Suprapubic skin (tissue), 4 donors: Measurements from ENCODE around the gene PROX1. TPM values are rescaled to one million over a fixed set of nuclear protein-coding genes. Genes with fewer than 3 reads are reported as not detected.
A peak's percentile ranks its signal among the peaks of the same experiment; 100 is the strongest.

Experiments
- DNase-seq, 2 donors: peaks; one replicate each; pipeline ENCODE4 v3.0.0-alpha.2; 2019; ENCODE audit warnings: low spot score in 2 of 2
- H3K27ac ChIP-seq: fragments of 200-600 bp; sonication (generic); one replicate; pipeline ENCODE4 v1.5.1; 2019
- H3K27me3 ChIP-seq: fragments of 200-600 bp; sonication (generic); one replicate; pipeline ENCODE4 v1.5.1; 2019
- H3K36me3 ChIP-seq: fragments of 200-600 bp; sonication (generic); one replicate; pipeline ENCODE4 v1.5.1; 2019
- H3K4me1 ChIP-seq: fragments of 200-600 bp; sonication (generic); one replicate; pipeline ENCODE4 v1.5.1; 2019
- H3K4me3 ChIP-seq: fragments of 200-600 bp; sonication (generic); one replicate; pipeline ENCODE4 v1.5.1; 2019; ENCODE audit warnings: mild to moderate bottlenecking
- H3K9me3 ChIP-seq: fragments of 200-600 bp; sonication (generic); one replicate; pipeline ENCODE4 v1.5.1; 2019
- EP300 ChIP-seq: sonication (generic); formaldehyde crosslinking; IDR thresholded peaks from one replicate; pipeline ENCODE4 v1.6.1; 2017; ENCODE audit warnings: antibody characterized with exemption
- POLR2A ChIP-seq, 2 donors: fragments of 450-650 bp; IDR thresholded peaks; one replicate each; pipeline ENCODE4 v1.6.1; 2017; ENCODE audit warnings: antibody characterized with exemption in 2 of 2, mild to moderate bottlenecking in 2 of 2, moderate library complexity in 2 of 2
- POLR2AphosphoS5 ChIP-seq, 3 donors: sonication (generic); formaldehyde crosslinking; IDR thresholded peaks; one replicate each; pipeline ENCODE4 v1.6.1; 2017; ENCODE audit warnings: antibody characterized with exemption in 3 of 3
- WGBS: methylation state at CpG from one replicate; pipeline ENCODE4 v1.1.5; 2018; 5-methylcytosine and 5-hydroxymethylcytosine counted together
- total RNA-seq, 4 donors: library from RNA; depleted of rRNA; stranded (reverse); fragments of >200 nt; gene quantifications; one replicate each; pipeline ENCODE4 v1.1.0, GENCODE V29; 2016
- TF ChIP-seq, protein P1 (sequence below), 2 donors: fragments of 200-600 bp in 1 of 2; fragments of 450-650 bp in 1 of 2; sonication (generic) in 1 of 2; IDR thresholded peaks; one replicate each; pipeline ENCODE4 v1.5.1; 2016 to 2019; ENCODE audit warnings: antibody characterized with exemption in 2 of 2, mild to moderate bottlenecking in 1 of 2, moderate library complexity in 1 of 2

The PROX1 gene
- total RNA-seq, 4 donors from 2014 or later, result 0.68 to 1.9 (median 1.3) TPM

GRCh38 chr1:213996320-213997037, 8.7 kb downstream of the PROX1 start:
- WGBS, result 64% methylated on average over 15 of the region's 15 CpGs
- no peaks in the 10 kb centered on the region for H3K4me1 ChIP-seq
- peaks cover 10% of the 10 kb centered on the region for H3K27me3 ChIP-seq
- H3K9me3 ChIP-seq, result no peaks in the 10 kb centered on the region
- no peak for DNase-seq
- H3K4me3 ChIP-seq, result peak overlapping the region; percentile 22
- H3K36me3 ChIP-seq, result no peaks in the 10 kb centered on the region
- TF ChIP-seq EP300, result no peak
- TF ChIP-seq POLR2AphosphoS5 (IDR thresholded peaks at IDR 0.05), result no peak
- TF ChIP-seq, protein P1, sequence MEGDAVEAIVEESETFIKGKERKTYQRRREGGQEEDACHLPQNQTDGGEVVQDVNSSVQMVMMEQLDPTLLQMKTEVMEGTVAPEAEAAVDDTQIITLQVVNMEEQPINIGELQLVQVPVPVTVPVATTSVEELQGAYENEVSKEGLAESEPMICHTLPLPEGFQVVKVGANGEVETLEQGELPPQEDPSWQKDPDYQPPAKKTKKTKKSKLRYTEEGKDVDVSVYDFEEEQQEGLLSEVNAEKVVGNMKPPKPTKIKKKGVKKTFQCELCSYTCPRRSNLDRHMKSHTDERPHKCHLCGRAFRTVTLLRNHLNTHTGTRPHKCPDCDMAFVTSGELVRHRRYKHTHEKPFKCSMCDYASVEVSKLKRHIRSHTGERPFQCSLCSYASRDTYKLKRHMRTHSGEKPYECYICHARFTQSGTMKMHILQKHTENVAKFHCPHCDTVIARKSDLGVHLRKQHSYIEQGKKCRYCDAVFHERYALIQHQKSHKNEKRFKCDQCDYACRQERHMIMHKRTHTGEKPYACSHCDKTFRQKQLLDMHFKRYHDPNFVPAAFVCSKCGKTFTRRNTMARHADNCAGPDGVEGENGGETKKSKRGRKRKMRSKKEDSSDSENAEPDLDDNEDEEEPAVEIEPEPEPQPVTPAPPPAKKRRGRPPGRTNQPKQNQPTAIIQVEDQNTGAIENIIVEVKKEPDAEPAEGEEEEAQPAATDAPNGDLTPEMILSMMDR (IDR thresholded peaks at IDR 0.05), result no peak
- no peak for TF ChIP-seq POLR2A (IDR thresholded peaks at IDR 0.05)
- H3K27ac ChIP-seq, result no peak overlapping the region

DNA sequence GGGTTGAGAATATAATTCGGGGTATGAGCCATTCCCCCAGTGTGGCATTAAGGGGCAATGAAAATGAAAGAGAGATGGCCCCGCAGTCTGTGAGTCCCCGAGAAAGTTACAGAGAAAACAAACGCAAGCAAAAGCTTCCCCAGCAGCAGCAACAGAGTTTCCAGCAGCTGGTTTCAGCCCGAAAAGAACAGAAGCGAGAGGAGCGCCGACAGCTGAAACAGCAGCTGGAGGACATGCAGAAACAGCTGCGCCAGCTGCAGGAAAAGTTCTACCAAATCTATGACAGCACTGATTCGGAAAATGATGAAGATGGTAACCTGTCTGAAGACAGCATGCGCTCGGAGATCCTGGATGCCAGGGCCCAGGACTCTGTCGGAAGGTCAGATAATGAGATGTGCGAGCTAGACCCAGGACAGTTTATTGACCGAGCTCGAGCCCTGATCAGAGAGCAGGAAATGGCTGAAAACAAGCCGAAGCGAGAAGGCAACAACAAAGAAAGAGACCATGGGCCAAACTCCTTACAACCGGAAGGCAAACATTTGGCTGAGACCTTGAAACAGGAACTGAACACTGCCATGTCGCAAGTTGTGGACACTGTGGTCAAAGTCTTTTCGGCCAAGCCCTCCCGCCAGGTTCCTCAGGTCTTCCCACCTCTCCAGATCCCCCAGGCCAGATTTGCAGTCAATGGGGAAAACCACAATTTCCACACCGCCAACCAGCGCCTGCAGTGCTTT, 9.4 kb downstream of the PROX1 start:
- Histone ChIP-seq H3K4me3 (peak overlapping the region; percentile 22), H3K36me3 (no peaks in the 10 kb centered on the region), H3K4me1 (no peaks in the 10 kb centered on the region), H3K9me3 (no peaks in the 10 kb centered on the region), H3K27me3 (peaks cover 10% of the 10 kb centered on the region), H3K27ac (no peak overlapping the region)
- 76% methylated on average over 22 of the region's 24 CpGs for WGBS
- DNase-seq, result no peak
- TF ChIP-seq POLR2A (IDR thresholded peaks at IDR 0.05), result no peak
- TF ChIP-seq EP300, result no peak

DNA sequence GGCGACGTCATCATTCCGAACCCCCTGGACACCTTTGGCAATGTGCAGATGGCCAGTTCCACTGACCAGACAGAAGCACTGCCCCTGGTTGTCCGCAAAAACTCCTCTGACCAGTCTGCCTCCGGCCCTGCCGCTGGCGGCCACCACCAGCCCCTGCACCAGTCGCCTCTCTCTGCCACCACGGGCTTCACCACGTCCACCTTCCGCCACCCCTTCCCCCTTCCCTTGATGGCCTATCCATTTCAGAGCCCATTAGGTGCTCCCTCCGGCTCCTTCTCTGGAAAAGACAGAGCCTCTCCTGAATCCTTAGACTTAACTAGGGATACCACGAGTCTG, 10.0 kb downstream of the PROX1 start:
- no peak overlapping the region for H3K4me3 ChIP-seq
- peaks cover 8% of the 10 kb centered on the region for H3K27me3 ChIP-seq
- no peaks in the 10 kb centered on the region for H3K4me1 ChIP-seq
- DNase-seq, result no peak
- TF ChIP-seq, protein P1 (IDR thresholded peaks at IDR 0.05), result no peak
- no peak for TF ChIP-seq POLR2A (IDR thresholded peaks at IDR 0.05)
- TF ChIP-seq EP300, result no peak
- TF ChIP-seq POLR2AphosphoS5 (IDR thresholded peaks at IDR 0.05), result no peak
- no peak overlapping the region for H3K27ac ChIP-seq
- WGBS, result 94% methylated on average over 13 of the region's 13 CpGs
- H3K36me3 ChIP-seq, result no peaks in the 10 kb centered on the region
- H3K9me3 ChIP-seq, result no peaks in the 10 kb centered on the region

DNA sequence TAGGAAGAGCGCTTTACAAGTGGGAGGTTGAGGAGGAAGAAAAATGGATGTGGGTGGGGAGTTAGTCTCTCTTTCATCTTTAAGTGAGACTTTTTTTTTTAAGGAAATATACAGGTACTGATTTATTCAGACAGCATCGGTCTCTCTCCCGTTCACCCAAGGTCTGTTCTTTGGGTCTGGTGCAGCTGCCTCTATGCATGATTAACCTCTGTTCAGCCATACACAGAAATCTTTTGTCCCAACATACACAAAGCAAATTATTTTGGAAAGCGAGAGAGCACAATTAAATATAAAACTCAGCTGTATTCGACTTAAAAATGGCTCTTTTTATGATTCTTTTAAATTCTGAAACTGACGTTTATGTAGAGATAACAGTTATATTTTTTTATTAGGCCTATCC, 11.0 kb downstream of the PROX1 start:
- no peak for DNase-seq
- TF ChIP-seq, protein P1 (IDR thresholded peaks at IDR 0.05), result no peak
- TF ChIP-seq POLR2AphosphoS5 (IDR thresholded peaks at IDR 0.05), result no peak
- TF ChIP-seq POLR2A (IDR thresholded peaks at IDR 0.05), result no peak
- no peak for TF ChIP-seq EP300
- WGBS, result 91% methylated on average over 6 of the region's 6 CpGs
- no peaks in the 10 kb centered on the region for H3K36me3 ChIP-seq
- H3K27me3 ChIP-seq, result peaks cover 6% of the 10 kb centered on the region
- H3K4me3 ChIP-seq, result no peak overlapping the region
- H3K27ac ChIP-seq, result no peak overlapping the region
- H3K4me1 ChIP-seq, result no peaks in the 10 kb centered on the region
- no peaks in the 10 kb centered on the region for H3K9me3 ChIP-seq

DNA sequence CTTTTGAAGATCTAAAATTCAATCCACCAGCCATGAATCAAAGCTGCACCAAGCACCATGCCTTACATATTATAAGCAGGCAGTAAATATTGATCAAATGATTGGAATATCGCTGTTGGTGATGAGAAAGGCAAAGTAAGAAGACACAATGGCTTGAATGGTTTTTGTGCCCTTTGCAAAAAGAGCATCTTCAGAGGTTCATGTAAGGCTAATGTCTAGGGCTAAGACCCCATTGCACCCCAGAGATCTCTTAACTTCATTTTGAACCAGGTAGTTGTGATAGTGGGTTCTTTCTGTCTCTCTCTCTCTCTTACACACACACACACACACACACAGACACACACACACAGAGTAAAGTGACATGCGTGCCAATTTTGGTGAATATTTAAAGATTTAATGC, 12.0 kb downstream of the PROX1 start:
- Histone ChIP-seq H3K27ac (no peak overlapping the region), H3K9me3 (no peaks in the 10 kb centered on the region), H3K4me3 (no peak overlapping the region), H3K4me1 (no peaks in the 10 kb centered on the region), H3K27me3 (no peaks in the 10 kb centered on the region), H3K36me3 (no peaks in the 10 kb centered on the region)
- no peak for DNase-seq
- TF ChIP-seq, protein P1 (IDR thresholded peaks at IDR 0.05), result no peak
- TF ChIP-seq POLR2A (IDR thresholded peaks at IDR 0.05) (no peak), EP300 (no peak), POLR2AphosphoS5 (IDR thresholded peaks at IDR 0.05) (no peak)
- 85% methylated on average over 2 of the region's 2 CpGs for WGBS
